Upper lobe of left lung (tissue), 4 donors: ENCODE results near the gene GATAD2B.

Experiments used
- EP300 ChIP-seq, 4 donors: sonication (generic); formaldehyde crosslinking; IDR thresholded peaks; one replicate each; pipeline ENCODE4 v1.5.1; 2017; ENCODE audit warnings: antibody characterized with exemption in 4 of 4, control low read depth in 2 of 4
- POLR2A ChIP-seq, 4 donors: fragments of 450-650 bp; IDR thresholded peaks; one replicate each; pipeline ENCODE4 v1.5.1; 2016 to 2017; ENCODE audit warnings: antibody characterized with exemption in 4 of 4, mild to moderate bottlenecking in 2 of 4
- TF ChIP-seq, protein P1 (sequence below), 6 experiments: fragments of 450-650 bp in 4 of 6; fragments of 200-600 bp in 2 of 6; sonication (generic) in 2 of 6; IDR thresholded peaks; one replicate each; pipeline ENCODE4 v1.5.1; 2016 to 2019; ENCODE audit warnings: antibody characterized with exemption in 6 of 6

DNA sequence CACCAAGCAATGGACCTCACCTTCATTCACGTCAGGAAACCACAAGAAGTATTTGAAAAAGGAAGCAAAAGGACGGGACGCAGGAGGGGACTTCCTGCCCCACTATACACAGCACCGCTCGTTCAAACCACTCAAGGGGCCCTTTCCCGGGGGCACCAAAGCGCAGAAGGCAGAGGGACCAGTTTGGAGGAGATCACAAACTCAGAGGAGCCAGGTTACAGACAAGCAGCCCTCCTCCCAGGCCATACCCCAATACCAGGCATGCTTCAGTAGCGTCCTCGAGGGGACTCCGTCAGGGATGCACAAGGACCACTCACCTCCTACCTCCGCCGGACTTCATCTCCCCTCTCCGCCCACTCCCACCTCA, 35.0 kb upstream of the GATAD2B start:
- TF ChIP-seq, protein P1, sequence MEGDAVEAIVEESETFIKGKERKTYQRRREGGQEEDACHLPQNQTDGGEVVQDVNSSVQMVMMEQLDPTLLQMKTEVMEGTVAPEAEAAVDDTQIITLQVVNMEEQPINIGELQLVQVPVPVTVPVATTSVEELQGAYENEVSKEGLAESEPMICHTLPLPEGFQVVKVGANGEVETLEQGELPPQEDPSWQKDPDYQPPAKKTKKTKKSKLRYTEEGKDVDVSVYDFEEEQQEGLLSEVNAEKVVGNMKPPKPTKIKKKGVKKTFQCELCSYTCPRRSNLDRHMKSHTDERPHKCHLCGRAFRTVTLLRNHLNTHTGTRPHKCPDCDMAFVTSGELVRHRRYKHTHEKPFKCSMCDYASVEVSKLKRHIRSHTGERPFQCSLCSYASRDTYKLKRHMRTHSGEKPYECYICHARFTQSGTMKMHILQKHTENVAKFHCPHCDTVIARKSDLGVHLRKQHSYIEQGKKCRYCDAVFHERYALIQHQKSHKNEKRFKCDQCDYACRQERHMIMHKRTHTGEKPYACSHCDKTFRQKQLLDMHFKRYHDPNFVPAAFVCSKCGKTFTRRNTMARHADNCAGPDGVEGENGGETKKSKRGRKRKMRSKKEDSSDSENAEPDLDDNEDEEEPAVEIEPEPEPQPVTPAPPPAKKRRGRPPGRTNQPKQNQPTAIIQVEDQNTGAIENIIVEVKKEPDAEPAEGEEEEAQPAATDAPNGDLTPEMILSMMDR (IDR thresholded peaks at IDR 0.05), result no peak
- TF ChIP-seq POLR2A (IDR thresholded peaks at IDR 0.05) (no peak), EP300 (IDR thresholded peaks at IDR 0.05) (no peak)
